GM18519 (cell line): Measurements from ENCODE around the gene LINC00305.

Experiments
- ATAC-seq: cut with Tn5 transposase; IDR thresholded peaks from one replicate; pipeline ENCODE4 v1.9.1; 2021; ENCODE audit warnings: mild to moderate bottlenecking, moderate library complexity; ENCODE audit not compliant: unreplicated experiment, low FRiP score

The LINC00305 gene

DNA sequence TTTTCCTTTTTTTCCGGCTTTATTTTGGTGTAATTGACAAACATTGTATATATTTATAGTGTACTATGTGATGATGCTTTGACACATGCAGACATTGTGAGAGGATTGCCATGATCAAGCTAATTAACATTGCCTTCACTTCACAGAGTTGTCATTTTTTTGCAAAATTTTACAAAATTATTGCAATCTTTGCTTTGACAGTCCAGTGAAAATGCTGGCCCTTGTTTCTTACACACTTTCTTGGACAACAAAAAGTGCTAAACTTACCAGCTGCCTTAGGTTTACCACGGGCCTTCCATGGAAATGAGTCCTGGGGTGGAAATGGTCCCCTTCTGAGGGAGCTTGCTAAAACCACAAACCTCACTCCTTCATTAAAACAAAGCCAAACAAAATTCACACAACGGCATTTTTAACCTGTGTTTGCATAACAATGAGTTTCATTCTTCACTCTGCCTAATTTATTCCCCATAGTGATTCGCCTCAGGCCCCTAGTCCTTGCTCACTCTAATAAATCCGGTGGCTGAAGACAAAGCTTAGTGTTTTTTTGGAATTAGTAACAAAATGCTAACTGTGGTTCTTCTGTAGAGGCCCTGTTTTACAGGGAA lies 32.2 kb downstream of the LINC00305 start:
- ATAC-seq: no peak

DNA sequence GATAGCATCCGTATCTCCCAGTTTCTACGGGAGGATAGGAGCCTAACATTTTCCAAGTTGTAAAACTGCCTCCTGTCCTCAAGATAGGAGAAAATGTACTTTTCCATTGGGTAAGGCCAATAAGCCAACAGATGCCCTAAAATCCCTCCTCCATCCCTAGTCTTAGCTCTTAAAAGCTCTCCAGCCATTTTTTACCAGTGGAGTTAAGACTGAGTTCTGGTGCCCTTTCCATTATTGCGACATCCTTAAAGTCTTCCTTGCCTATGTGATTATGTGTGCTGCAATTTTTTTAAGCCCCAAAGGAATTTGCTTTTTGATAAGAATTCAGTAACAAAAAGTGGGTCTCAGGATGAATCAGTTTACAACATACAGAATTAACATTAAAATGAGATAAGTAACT lies 33.0 kb downstream of the LINC00305 start:
- ATAC-seq: no peak

DNA sequence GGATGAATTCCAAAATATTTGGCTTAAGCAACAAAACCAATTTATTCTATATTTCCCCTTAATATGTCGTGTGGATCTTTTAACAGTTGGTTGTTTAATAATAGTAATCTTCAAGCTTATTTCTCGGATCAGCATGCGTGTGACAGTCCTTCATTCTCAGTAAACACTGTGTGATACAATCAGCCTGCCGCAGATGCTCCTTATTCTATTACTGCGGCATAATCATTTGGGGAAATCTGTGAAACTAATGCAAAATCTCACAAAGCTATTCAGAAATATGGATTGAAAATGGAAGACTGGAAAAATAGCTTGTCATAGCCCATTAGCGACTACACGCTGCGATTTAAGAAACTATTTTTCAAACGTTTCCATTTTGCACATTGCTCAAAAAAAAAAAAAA lies 36.9 kb downstream of the LINC00305 start:
- no peak for ATAC-seq

DNA sequence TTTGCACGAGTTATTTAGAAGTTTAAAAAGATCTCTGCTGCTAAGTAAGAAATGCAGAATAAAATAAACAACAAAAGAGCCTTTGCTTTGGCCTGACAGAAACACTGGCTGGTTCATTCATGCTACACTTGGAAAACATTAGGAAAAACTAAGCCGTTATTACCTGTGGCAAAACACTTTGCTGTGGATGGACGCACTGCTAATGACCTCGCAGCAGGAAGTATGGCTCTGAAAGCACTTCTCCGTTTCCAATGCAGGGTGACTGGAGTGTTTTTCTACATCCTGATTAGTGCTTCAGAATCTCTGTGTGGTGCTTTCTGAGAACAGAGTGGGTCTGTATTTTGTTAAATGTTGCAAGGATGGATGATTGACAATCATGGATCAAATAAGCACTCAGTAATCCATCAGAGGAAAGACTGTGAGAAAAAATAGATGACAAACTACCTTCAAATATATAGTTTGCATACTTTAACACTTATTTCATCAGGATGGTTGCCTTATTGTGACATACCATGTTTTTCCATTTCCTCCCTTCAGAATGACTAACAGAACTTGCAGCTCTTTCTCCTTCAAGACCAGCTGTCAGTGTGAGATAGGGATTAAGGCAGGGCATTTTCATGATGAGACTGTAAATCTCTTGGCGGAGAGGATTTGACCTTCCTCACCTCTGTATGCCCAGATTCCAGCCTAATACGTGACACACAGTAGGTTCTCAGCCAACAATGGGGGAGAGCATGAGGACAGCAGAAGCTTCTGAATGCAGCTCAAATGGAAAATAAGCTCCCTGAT lies 38.0 kb downstream of the LINC00305 start:
- no peak for ATAC-seq

DNA sequence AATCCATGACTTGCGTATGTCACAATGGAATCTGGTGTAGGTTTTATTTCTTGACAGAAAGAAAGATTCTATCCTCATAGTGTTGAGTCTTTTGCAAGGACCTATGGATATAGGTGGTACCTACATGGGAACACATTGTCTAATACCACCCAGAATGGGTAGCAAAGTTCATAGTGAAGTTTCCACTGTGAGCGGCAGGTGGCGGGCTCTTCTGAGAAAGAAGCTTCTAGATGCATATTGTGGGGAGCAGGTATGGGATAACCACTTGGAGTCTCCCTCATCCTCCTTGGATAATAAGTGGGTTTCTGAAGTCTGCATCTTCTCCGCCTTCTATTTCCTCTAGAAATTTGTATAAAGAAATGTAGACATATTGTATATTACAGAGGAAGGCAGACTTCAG lies 44.9 kb downstream of the LINC00305 start:
- no peak for ATAC-seq

DNA sequence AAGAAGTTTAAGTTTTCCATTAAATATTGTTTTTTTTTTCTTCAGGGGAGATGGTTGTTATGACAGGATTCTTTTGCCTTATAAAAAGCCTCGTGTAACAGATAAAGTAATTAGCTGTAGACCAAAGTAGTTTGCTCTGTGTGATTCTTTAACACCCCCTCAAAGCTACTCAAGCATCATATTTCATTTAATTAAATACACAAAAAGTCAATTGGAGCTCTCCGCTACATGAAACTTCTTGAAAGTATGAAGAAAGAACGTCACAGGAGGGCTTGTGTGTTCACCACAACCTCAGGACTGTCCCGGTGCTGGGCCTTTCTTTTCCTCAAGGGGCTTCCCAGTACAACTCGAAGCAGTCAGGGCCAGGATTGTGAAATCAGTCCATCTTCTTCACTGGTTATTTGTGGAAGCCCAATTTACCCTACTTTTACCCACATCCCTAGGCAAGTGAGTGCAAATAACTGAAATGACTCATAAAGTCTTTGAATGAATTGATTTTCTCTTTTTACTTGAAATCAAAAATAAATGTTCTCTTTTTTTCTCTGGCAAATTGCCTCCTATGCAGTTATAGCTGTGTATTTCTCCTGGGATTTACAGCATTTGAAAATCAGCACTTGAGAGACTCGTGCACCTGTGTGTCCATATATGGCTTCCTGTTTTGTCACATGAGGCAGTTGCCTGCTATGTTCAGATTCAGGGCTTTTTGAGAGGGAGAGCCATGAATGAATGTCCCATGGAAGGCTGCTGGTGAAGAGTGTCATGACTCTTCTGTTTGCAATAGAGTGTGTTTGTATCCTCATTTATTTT lies 48.6 kb downstream of the LINC00305 start:
- peak; percentile 53 for ATAC-seq

DNA sequence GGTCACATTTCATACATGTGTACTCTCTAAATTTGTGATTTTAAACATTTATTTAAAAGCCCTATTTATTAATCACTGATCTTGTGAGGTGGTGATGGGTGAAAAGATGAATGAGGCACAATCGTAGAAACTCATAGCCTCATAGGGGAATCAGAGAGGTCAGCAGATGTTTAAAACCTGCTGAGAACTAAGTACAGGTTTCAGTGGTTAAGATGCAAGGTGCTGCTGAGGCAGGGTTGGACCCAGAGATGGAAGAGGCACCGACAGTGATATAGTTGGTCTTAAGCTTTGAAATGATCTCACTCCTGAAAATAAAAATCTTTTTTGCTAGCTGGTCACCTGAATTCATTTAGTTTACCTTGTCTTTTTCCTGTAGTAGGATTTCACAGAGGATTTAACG lies 49.6 kb downstream of the LINC00305 start:
- peak; percentile 56 for ATAC-seq

DNA sequence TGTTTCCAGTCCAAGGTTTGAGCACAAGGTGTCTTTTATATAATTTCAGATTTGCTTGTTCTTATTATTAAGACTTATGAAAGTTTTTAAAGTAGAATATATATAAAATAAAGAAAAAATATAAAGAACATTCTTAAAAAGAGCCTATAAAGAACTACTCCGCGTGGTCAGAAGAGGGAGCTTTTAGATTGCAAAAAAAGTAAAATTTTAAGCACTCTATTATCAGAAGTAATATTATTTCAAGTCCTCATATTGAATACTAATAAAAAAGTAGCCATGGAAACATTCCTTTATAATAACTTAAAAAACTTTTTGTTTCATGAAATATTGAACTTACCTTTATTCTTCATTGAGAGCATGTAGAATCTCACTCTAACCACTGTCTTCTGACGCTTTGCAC lies 51.4 kb downstream of the LINC00305 start:
- no peak for ATAC-seq

DNA sequence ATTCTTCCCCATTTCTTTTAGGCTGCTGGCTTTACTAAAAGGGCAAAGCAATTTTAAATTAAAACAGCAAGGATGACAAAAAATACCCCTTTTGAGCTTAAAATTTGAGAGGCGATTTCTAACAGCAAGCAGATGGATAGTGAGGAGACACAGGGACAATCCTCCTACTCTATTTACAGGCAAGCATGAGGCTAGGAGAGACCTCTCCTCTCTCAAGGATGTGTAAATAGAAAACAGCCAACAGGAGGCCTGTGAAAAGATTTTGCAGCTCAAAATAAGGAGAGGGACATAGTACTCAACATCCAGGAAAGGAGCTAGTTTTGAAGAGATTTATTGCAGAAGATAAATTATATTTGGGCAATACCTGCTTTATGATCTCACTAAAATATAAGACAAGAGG lies 53.8 kb downstream of the LINC00305 start:
- no peak for ATAC-seq

DNA sequence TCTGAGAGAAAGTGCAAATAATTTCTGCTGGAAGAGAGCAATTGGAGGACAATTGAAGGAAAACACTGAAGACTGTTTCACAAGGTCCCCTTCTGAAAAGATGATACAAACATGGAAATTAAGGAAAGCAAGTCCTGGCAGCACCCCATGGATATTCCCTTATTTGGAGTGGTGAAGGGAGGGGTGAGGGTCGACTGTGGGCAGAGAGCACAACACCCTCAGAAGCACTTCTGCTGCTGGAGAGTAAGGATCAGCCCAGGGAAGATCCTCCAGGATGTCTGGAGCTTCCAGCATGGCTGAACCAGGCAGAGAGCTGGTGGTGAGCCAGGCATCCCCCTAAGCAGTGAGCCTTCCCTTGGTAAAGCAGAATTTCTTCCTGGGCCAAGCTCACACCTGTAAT lies 54.7 kb downstream of the LINC00305 start:
- ATAC-seq: no peak

DNA sequence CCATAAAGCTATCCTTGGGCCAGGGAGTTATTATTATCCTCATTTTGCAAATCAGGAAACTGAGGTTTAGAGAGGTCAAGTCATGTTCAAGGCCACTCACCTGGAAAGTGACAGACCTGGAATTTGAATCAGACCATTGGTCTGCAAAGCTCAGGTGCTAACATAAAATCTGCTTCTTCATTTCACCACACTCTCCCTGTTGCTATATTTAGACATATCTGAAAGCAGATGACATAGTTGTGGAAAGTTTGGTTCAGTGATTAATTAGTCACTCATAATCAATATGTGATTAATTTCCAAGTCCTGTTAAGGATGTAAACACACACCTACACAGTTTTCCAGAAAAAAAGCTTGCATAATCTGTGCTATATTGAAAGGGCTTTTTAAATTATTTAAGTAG lies 57.4 kb downstream of the LINC00305 start:
- no peak for ATAC-seq

DNA sequence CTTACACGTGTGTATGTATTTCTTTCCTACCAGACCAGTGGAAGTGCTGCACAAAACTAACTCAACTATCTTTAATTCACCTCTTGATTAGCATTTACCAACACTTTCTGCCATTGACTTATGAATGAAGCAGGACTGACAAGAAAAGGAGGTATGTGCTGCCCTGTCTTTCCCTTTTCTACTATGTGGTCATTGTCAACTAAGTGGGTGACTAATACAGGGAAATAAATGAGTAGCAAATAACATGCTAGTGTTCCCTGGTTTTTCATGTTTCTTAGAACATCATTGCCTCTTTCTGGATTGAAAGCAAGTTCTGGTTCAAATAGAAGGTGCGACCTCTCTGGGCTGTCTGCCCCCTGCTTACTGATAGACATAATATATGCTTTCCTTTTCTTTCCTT lies 58.0 kb downstream of the LINC00305 start:
- ATAC-seq: peak; percentile 53

DNA sequence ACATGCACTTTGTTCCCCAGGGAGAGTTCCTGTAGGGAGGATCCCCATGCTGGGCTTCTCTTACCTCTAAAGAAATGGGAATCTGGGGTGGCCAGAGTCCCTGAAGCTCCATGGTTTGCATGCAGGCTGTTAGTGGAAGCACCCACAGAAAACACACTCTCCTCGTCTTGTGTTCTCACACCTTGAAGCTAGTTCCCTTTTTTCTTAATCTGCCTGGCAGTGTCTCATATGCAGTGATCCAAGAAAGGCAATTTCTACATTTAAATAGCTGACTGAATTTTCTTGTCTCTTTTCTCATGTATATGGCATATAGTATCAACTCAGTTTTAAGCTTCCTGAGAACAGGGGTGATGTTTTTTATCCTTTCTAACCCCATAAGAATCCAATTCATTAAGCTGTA lies 65.0 kb downstream of the LINC00305 start:
- ATAC-seq: no peak

DNA sequence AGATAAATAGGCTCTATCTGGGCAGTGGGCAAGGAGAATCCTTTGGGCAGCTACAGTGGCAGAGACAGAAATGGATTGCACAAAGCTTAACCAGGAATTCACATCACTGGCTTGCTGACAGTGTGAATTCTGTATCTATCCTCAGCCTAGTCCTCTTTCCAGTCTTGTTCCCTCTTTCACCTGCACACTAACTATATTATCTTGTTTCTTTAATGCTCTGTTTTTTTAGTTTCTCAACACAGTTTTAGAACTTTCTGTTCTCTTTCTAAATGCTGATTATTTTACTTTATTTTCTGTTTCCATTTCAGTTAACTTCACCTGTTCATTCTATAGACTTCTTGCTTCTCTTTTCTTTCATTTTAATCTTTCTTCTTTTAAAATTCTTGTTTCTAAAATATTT lies 66.4 kb downstream of the LINC00305 start:
- ATAC-seq: no peak

DNA sequence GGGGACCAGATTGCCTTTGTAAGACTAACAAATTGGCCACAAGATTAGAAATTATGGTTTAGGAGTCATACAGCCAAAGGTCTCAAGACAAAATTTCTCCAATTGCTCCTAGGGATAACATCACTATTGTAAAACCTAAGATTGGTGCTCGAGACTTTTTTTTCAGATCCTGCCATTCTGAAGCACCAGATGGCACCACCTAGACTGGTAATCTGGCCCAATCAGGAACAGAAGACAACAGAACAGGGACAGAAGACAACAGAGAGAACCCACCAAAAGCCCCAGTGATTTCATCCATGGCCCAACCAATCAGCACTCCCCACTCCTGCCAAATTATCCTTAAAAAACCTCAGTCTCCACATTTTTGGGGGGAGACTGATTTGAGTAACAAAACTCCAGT lies 66.8 kb downstream of the LINC00305 start:
- no peak for ATAC-seq

DNA sequence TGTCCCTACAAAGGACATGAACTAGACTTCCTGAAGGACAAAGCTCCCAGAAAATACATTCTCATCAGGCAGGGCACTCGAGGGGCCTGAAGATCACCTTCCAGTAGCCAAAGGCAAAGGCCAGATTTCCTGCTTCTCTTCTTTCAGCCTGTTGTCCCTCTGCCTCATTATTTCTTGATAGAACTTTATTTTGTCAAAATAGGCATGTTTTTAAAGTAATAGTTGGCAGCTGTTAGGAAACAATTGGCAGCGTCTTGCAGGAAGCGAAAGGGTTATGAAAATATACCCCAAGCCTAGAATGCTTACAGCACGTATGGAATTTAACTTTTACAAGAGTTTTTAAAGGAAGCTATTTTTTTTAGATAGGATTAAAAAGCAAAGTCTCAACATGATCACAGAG lies 74.9 kb downstream of the LINC00305 start:
- no peak for ATAC-seq

DNA sequence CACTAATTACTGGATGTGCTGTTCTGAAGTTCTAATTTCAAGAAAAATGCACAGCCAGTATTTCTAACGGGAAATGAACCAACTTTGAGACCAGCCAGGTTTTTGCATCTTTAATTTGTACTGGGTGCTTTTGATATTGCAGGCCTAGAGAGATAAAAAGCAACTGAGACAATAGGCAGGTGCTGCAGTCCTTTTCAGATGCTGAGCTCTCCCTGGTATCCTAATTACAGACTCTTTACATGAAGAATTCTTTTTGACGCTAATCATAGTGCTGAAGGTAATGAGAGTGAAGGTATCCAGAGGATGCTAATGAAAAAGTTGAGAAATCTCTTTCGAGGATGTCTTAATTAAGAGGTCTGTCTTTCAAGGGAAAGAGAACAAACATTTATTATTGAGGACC lies 93.9 kb downstream of the LINC00305 start:
- no peak for ATAC-seq

DNA sequence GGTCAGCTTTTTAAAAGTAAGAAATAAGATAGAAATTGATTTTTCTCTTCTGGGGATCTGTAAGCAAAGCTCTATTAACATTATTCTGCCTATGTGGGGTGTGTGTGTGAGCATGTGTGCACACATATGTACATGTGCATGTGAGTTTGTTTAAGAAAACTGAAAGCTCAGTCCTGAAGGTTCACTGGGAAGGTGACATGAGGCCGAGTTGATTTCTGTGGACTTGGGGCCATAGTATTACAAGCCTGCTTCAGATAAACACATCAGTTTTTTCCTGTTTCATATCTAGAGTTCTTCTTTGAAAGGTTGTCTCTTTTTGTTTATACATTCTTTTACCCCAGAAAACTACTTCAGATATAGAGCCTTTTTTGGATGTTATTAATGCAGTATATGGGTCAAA lies 95.6 kb downstream of the LINC00305 start:
- no peak for ATAC-seq

DNA sequence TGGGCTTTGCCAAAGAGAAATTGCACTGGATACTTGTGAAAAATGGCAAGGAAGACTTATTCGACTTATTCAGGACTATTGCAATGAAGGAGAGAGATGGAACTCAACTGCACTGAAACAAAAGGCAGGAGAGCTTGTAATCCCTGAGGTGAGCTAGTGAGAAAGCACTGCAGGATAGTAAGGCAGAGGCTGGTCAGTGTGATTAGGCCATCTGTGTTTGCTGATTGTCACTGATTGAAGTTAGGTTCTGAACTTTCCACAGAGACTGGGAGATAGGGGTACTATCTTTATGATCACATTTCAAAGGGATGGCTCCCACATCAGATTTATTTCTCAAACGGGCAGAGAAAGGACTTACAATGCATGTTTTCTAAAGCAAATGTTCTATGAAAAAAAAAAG lies 96.1 kb downstream of the LINC00305 start:
- no peak for ATAC-seq

DNA sequence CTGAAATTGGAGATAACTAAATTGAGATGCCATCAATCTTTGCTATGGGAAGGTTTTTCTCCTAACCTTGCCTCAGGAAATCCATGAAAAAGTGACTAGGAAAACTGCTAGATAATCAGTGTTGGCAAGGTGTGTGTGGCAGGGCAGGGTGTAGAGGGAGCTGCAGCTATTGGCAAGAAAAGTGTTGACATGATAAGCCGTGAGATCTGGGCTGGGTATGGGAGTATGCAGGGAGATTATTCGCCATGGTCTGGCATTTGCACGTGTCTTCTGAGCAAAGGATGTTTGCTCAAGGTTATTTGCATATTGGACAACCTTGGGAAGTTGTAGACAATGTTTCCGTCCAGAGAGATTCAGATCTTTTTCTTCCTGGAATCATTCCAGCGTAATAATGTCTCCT lies 104.3 kb downstream of the LINC00305 start:
- no peak for ATAC-seq

DNA sequence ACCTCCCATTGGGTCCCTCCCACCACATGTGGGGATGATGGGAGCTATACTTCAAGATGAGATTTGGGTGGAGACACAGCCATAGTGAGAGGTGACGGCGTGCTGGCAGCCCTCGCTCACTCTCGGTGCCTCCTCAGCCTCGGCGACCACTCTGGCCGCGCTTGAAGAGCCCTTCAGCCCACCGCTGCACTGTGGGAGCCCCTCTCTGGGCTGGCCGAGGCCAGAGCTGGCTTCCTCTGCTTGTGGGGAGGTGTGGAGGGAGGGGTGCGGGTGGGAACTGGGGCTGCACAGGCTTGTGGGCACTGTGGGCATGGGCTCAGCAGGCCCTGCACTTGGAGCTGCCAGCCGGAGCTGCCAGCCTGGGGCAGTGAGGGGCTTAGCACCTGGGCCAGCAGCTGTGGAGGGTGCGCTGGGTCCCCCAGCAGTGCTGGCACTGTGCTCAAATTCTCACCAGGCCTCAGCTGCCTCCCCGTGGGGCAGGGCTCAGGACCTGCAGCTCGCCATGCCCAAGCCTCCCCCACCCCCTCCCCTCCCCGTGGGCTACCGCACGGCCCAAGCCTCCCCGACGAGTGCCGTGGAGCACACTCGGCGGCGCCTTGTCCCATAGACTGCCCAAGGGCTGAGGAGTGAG lies 106.0 kb downstream of the LINC00305 start:
- no peak for ATAC-seq
